Keratinocyte (primary cell): Measurements from ENCODE around the gene SERPINA5. TPM values are rescaled to one million over a fixed set of nuclear protein-coding genes. Genes with fewer than 3 reads are reported as not detected.

Experiments used
- DNase-seq: peaks from one replicate; pipeline ENCODE4 v3.0.0-alpha.2; 2011; ENCODE audit warnings: low read depth, missing footprints, low spot score
- FAIRE-seq: peaks from 2 replicates; lab custom pipeline; 2011; peaks lifted over from hg19 to GRCh38; lab: Jason Lieb, UNC
- H2AFZ ChIP-seq: 2 replicates; pipeline ENCODE4 v1.6.0; 2012; ENCODE audit warnings: low read length, control low read depth, inconsistent platforms; ENCODE audit not compliant: control insufficient read depth
- H3K27ac ChIP-seq: 2 replicates; pipeline ENCODE4 v1.5.1; 2011; ENCODE audit warnings: low read length; ENCODE audit not compliant: control insufficient read depth, insufficient read depth
- H3K27me3 ChIP-seq: 3 replicates; pipeline ENCODE4 v1.6.0; 2011; ENCODE audit warnings: low read length; ENCODE audit not compliant: control insufficient read depth, insufficient read depth; ENCODE audit errors: extremely low read depth
- H3K36me3 ChIP-seq, 2 experiments: 2 replicates in 1 of 2; 3 replicates in 1 of 2; pipeline ENCODE4 v1.5.1; 2011; ENCODE audit warnings: low read length in 2 of 2, mild to moderate bottlenecking in 1 of 2; ENCODE audit not compliant: control insufficient read depth in 2 of 2, insufficient read depth in 2 of 2; ENCODE audit errors: extremely low read depth in 1 of 2
- H3K4me1 ChIP-seq: 3 replicates; pipeline ENCODE4 v1.5.1; 2011; ENCODE audit warnings: low read length; ENCODE audit not compliant: control insufficient read depth, insufficient read depth; ENCODE audit errors: extremely low read depth
- H3K4me2 ChIP-seq: 3 replicates; pipeline ENCODE4 v1.6.0; 2011; ENCODE audit warnings: low read depth, low read length; ENCODE audit not compliant: control insufficient read depth, insufficient read depth; ENCODE audit errors: extremely low read depth
- H3K4me3 ChIP-seq, 3 experiments: fragments of 200-600 bp in 1 of 3; sonication (generic) in 1 of 3; 2 replicates in 2 of 3; 3 replicates in 1 of 3; pipeline ENCODE4 v1.5.1; 2011 to 2016; ENCODE audit warnings: low read length in 3 of 3, mild to moderate bottlenecking in 3 of 3, control low read depth in 2 of 3, inconsistent platforms in 1 of 3, low read depth in 1 of 3, mixed read lengths in 1 of 3, mixed run types in 1 of 3, moderate library complexity in 1 of 3; ENCODE audit not compliant: control insufficient read depth in 2 of 3, insufficient read depth in 2 of 3; ENCODE audit errors: extremely low read depth in 1 of 3
- H3K79me2 ChIP-seq: 2 replicates; pipeline ENCODE4 v1.6.0; 2012; ENCODE audit warnings: low read length; ENCODE audit not compliant: control insufficient read depth, insufficient read depth
- H3K9ac ChIP-seq: 3 replicates; pipeline ENCODE4 v1.6.0; 2011; ENCODE audit warnings: low read length; ENCODE audit not compliant: control insufficient read depth, insufficient read depth; ENCODE audit errors: extremely low read depth
- H3K9me1 ChIP-seq: 3 replicates; pipeline ENCODE4 v1.6.0; 2011; ENCODE audit warnings: low read length; ENCODE audit not compliant: control insufficient read depth, insufficient read depth; ENCODE audit errors: extremely low read depth
- H3K9me3 ChIP-seq: 2 replicates; pipeline ENCODE4 v1.5.1; 2012; ENCODE audit warnings: low read depth, low read length; ENCODE audit not compliant: control insufficient read depth
- H4K20me1 ChIP-seq: 3 replicates; pipeline ENCODE4 v1.6.0; 2011; ENCODE audit warnings: low read length; ENCODE audit not compliant: control insufficient read depth, insufficient read depth; ENCODE audit errors: extremely low read depth
- EZH2 ChIP-seq: IDR thresholded peaks from one replicate; pipeline ENCODE4 v1.6.1; 2012; ENCODE audit warnings: inconsistent platforms, mild to moderate bottlenecking, low read length, moderate library complexity
- dilution Hi-C: fragments of 300-500 bp; cut with MboI; formaldehyde crosslinking; loops from one replicate; pipeline ENCODE4 v1.7.0; 2020; ENCODE audit warnings: low sequenced_read_pairs; ENCODE audit not compliant: extremely low pct_ligation_motif_present
- polyA plus RNA-seq, 5 experiments: library from polyadenylated mRNA; depleted of rRNA in 3 of 5; stranded (reverse) in 3 of 5; stranded (forward) in 1 of 5; unstranded in 1 of 5; fragments of >200 nt; gene quantifications; 1 replicate in 1 of 5; 2 replicates in 3 of 5; 3 replicates in 1 of 5; pipeline versions ENCODE4 v1.2.1 to v1.2.3, GENCODE V29; 2011 to 2012; ENCODE audit warnings: missing spikeins in 2 of 5, low read depth in 1 of 5, low replicate concordance in 1 of 5
- TF ChIP-seq, protein P1 (sequence below), 3 experiments: IDR thresholded peaks in 1 of 3; conservative IDR thresholded peaks in 1 of 3; optimal IDR thresholded peaks in 1 of 3; 2 replicates in 2 of 3; 3 replicates in 1 of 3; pipeline versions ENCODE3 to v1.5.1; 2011; ENCODE audit warnings: low read length in 3 of 3, mild to moderate bottlenecking in 3 of 3, moderate library complexity in 2 of 3, control low read depth in 1 of 3, inconsistent platforms in 1 of 3; ENCODE audit not compliant: insufficient read depth in 2 of 3; ENCODE audit errors: extremely low read depth in 1 of 3

SERPINA5 gene
- polyA plus RNA-seq, 1 donor (not counting 4 experiments of a cell fraction or from before 2014, with no cell fraction given): not detected

DNA sequence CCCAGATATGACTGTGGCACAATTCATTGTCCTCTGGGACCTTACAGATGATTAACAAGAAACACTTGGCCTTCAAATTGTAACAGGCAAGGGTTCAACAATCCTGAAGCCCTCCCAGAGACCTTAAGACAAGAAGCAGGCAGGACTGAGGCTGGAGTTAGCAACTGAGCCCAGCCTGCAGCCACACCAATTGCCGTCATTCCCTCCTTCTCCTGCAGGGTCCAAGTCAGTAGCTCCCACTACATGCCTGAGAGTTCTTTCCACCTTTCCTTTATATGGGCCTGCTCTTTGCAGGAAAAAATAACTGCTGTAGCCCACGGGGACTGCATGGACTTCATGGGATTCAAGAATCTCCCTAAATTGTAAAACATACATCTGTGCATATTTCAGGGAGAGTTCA, 22.4 kb upstream of the SERPINA5 start:
- Histone ChIP-seq H3K27me3 (no peaks in the 10 kb centered on the region), H3K4me3 (no peak overlapping the region), H3K79me2 (no peaks in the 10 kb centered on the region), H3K9me3 (no peaks in the 10 kb centered on the region), H3K9me1 (no peaks in the 10 kb centered on the region), H3K27ac (no peak overlapping the region), H2AFZ (no peak overlapping the region), H3K4me1 (no peaks in the 10 kb centered on the region), H4K20me1 (no peaks in the 10 kb centered on the region), H3K4me2 (no peak overlapping the region), H3K9ac (no peak overlapping the region), H3K36me3 (no peaks in the 10 kb centered on the region)
- dilution Hi-C loops: no loop called here
- DNase-seq: no peak
- no peak for FAIRE-seq
- no peak for TF ChIP-seq EZH2
- TF ChIP-seq, protein P1, sequence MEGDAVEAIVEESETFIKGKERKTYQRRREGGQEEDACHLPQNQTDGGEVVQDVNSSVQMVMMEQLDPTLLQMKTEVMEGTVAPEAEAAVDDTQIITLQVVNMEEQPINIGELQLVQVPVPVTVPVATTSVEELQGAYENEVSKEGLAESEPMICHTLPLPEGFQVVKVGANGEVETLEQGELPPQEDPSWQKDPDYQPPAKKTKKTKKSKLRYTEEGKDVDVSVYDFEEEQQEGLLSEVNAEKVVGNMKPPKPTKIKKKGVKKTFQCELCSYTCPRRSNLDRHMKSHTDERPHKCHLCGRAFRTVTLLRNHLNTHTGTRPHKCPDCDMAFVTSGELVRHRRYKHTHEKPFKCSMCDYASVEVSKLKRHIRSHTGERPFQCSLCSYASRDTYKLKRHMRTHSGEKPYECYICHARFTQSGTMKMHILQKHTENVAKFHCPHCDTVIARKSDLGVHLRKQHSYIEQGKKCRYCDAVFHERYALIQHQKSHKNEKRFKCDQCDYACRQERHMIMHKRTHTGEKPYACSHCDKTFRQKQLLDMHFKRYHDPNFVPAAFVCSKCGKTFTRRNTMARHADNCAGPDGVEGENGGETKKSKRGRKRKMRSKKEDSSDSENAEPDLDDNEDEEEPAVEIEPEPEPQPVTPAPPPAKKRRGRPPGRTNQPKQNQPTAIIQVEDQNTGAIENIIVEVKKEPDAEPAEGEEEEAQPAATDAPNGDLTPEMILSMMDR (optimal IDR thresholded peaks at IDR 0.05 in 1 of 3, IDR thresholded peaks at IDR 0.05 in 1 of 3, conservative IDR thresholded peaks at IDR 0.05 in 1 of 3; ENCODE audit: extremely low read depth in 1 of 3, insufficient read depth in 2 of 3, low read length in 3 of 3): no peak

DNA sequence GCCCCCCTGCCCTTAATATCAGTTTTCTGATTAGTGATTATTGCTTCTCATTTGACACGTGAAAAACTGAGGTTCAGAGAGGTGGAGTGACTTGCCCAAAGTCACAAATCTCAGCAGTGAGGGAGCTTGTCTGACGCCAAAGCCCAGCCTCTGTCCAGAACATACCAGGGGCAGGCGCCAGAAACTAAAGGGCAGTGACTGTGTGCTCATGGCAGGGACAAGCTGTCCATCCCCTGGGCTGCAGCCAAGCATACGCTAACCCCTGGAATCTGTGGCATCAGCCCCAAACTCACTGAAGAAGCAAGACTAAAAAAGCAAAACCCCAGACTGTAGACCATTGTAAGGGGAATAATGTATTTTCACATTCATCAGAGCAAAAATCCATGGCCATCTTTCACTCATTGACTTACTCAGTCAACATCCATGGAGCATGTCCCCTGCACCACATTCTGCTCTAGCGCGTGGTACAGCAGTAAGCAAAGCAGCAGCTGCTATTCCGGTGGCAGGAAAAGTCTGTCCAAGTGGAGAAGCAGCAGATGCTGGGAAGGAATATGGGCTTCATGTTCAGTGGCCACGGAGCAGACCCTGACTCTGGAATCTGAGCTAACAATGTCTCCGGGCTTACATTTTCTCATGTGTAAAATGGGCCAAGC, 21.5 kb upstream of the SERPINA5 start:
- H3K4me2 ChIP-seq: no peak overlapping the region
- dilution Hi-C loops: no loop called here
- DNase-seq (no peak), FAIRE-seq (no peak)
- no peak overlapping the region for H3K4me3 ChIP-seq
- H3K79me2 ChIP-seq: no peaks in the 10 kb centered on the region
- no peaks in the 10 kb centered on the region for H4K20me1 ChIP-seq
- no peaks in the 10 kb centered on the region for H3K36me3 ChIP-seq
- H2AFZ ChIP-seq: no peak overlapping the region
- no peaks in the 10 kb centered on the region for H3K27me3 ChIP-seq
- H3K9me1 ChIP-seq: no peaks in the 10 kb centered on the region
- H3K9ac ChIP-seq: no peak overlapping the region
- no peak overlapping the region for H3K27ac ChIP-seq
- TF ChIP-seq EZH2: no peak
- TF ChIP-seq, protein P1 (optimal IDR thresholded peaks at IDR 0.05 in 1 of 3, IDR thresholded peaks at IDR 0.05 in 1 of 3, conservative IDR thresholded peaks at IDR 0.05 in 1 of 3; ENCODE audit: extremely low read depth in 1 of 3, insufficient read depth in 2 of 3, low read length in 3 of 3): no peak
- H3K4me1 ChIP-seq: no peaks in the 10 kb centered on the region
- no peaks in the 10 kb centered on the region for H3K9me3 ChIP-seq
